ENCODE results near the gene AAK1. TPM values are rescaled to one million over a fixed set of nuclear protein-coding genes. Genes with fewer than 3 reads are reported as not detected.

AAK1 gene
- total RNA-seq, 1 donor from 2014 or later, result 20.8 TPM

DNA sequence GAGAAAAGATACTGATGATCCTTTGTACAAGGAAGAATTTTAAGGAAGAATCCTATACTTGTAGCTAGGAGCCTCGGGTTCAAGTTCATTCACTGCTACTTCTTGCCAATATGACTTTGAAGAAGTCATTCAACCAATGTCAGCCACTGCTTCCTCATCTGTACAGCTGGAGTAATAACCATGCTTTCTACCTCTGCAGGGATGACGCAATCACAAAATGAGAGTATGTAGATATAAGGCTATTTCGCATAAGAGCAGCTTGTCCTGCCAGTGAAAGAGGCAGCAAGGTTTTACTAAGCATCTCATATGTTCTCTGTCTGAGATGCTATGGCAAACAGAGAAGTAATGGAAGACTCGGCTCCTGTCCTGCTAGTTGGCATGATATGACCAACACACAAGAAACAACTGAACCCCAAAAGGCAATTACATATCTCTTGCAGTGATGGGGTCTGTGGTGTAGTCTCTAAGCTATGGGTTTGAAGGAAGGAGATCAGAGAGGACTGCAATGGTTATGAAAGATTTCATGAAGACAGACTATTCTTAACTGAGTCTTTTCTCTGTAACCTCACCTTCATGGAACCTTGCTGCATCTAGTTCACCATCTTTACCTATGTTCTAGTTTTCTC, 9.2 kb downstream of the AAK1 start:
- Histone ChIP-seq H3K9me3 (ENCODE audit: low read depth) (no peaks in the 10 kb centered on the region), H3K4me1 (peaks cover 24% of the 10 kb centered on the region), H3K27me3 (no peaks in the 10 kb centered on the region), H3K27ac (no peak overlapping the region), H3K4me3 (no peak overlapping the region), H3K9ac (no peak overlapping the region), H3F3A (ENCODE audit: low read depth) (peaks cover 9% of the 10 kb centered on the region), H2AFZ (replicated peaks) (no peak overlapping the region), H4K20me1 (ENCODE audit: low read depth) (peaks cover 6% of the 10 kb centered on the region), H3K79me2 (ENCODE audit: low read depth) (peaks cover 47% of the 10 kb centered on the region), H3K36me3 (no peaks in the 10 kb centered on the region), H3K4me2 (no peak overlapping the region)
- TF ChIP-seq EZH2phosphoT487 (IDR thresholded peaks at IDR 0.05) (no peak), EZH2 (IDR thresholded peaks at IDR 0.05) (no peak)
- TF ChIP-seq, protein P1, sequence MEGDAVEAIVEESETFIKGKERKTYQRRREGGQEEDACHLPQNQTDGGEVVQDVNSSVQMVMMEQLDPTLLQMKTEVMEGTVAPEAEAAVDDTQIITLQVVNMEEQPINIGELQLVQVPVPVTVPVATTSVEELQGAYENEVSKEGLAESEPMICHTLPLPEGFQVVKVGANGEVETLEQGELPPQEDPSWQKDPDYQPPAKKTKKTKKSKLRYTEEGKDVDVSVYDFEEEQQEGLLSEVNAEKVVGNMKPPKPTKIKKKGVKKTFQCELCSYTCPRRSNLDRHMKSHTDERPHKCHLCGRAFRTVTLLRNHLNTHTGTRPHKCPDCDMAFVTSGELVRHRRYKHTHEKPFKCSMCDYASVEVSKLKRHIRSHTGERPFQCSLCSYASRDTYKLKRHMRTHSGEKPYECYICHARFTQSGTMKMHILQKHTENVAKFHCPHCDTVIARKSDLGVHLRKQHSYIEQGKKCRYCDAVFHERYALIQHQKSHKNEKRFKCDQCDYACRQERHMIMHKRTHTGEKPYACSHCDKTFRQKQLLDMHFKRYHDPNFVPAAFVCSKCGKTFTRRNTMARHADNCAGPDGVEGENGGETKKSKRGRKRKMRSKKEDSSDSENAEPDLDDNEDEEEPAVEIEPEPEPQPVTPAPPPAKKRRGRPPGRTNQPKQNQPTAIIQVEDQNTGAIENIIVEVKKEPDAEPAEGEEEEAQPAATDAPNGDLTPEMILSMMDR (IDR thresholded peaks at IDR 0.05), result no peak
- Mint-ChIP-seq H3K36me3 (peaks cover 6% of the 10 kb centered on the region), H3K27me3 (ENCODE audit: insufficient read depth, low read depth) (no peaks in the 10 kb centered on the region), H3K9me3 (no peaks in the 10 kb centered on the region), H3K27ac (no peak overlapping the region), H3K4me3 (no peak overlapping the region), H3K4me1 (peaks cover 3% of the 10 kb centered on the region)
- DNase-seq (ENCODE audit: low spot score), result no peak

DNA sequence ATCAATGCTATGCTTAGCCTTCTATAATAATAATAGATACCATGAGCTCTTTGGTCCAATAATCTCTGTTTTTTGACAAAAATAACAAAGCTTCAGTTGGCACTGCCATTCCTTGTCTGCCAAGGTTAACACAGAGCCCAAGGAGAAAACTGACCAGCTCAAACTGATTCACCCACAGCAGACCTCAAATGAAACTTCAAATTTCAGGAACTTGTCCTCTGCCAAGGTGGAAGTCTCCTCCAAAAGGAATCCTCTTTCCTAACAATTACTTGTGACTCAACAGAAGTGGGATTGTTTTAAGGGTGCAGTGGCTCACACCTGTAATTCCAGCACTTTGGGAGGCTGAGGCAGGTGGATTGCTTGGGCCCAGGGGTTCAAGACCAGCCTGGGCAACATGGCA, 12.1 kb downstream of the AAK1 start:
- Histone ChIP-seq H2AFZ (replicated peaks) (no peak overlapping the region), H3K79me2 (ENCODE audit: low read depth) (peaks cover 29% of the 10 kb centered on the region), H4K20me1 (ENCODE audit: low read depth) (no peaks in the 10 kb centered on the region), H3K9me3 (ENCODE audit: low read depth) (no peaks in the 10 kb centered on the region), H3K27me3 (no peaks in the 10 kb centered on the region), H3K36me3 (no peaks in the 10 kb centered on the region), H3K9ac (no peak overlapping the region), H3K4me3 (no peak overlapping the region), H3K27ac (no peak overlapping the region), H3F3A (ENCODE audit: low read depth) (no peaks in the 10 kb centered on the region), H3K4me2 (no peak overlapping the region), H3K4me1 (peaks cover 9% of the 10 kb centered on the region)
- no peak for DNase-seq (ENCODE audit: low spot score)
- TF ChIP-seq, protein P1 (IDR thresholded peaks at IDR 0.05), result no peak
- no peak for TF ChIP-seq EZH2phosphoT487 (IDR thresholded peaks at IDR 0.05)
- TF ChIP-seq EZH2 (IDR thresholded peaks at IDR 0.05), result no peak
- no peaks in the 10 kb centered on the region for H3K27me3 Mint-ChIP-seq (ENCODE audit: insufficient read depth, low read depth)
- H3K4me1 Mint-ChIP-seq, result no peaks in the 10 kb centered on the region
- no peak overlapping the region for H3K27ac Mint-ChIP-seq
- no peak overlapping the region for H3K4me3 Mint-ChIP-seq
- H3K36me3 Mint-ChIP-seq, result peaks cover 2% of the 10 kb centered on the region
- H3K9me3 Mint-ChIP-seq, result no peaks in the 10 kb centered on the region

DNA sequence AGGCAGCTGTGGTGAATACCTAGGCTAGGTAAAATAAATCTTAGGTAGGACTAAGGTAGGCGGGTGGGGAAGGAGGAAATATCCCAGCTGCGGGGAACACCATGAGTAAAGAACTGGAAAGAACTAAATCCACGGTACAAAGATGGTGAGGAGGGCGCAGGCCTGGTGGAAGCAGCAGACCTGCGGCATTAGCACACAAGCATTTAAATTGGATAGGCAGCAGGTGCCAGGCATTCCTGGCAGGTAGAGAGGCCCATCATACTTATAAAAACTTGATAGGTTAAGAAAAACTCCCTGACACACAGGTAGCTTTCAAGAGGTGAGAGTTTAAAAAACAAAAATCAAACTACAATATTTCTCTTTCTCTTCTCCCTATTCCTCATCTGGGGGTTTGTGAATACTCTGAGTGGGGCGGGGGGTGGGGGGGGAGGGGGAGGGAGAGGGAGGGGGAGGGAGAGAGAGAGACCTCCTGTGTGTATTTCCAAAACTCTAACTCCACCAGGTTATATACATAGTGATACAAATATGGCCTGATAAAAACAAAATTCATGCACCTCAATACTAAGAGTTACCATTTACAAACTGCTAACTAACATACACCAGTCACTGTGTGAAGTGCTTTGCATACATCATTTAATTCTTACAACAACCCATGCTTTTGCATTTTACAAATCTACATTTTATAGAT, 13.5 kb downstream of the AAK1 start:
- Histone ChIP-seq H2AFZ (replicated peaks) (no peak overlapping the region), H3K9ac (no peak overlapping the region), H3K27ac (no peak overlapping the region), H3K4me2 (no peak overlapping the region), H4K20me1 (ENCODE audit: low read depth) (no peaks in the 10 kb centered on the region), H3K79me2 (ENCODE audit: low read depth) (peaks cover 29% of the 10 kb centered on the region), H3K9me3 (ENCODE audit: low read depth) (no peaks in the 10 kb centered on the region), H3K36me3 (no peaks in the 10 kb centered on the region), H3F3A (ENCODE audit: low read depth) (no peaks in the 10 kb centered on the region), H3K4me1 (peaks cover 9% of the 10 kb centered on the region), H3K4me3 (no peak overlapping the region), H3K27me3 (no peaks in the 10 kb centered on the region)
- TF ChIP-seq EZH2phosphoT487 (IDR thresholded peaks at IDR 0.05) (no peak), EZH2 (IDR thresholded peaks at IDR 0.05) (no peak)
- TF ChIP-seq, protein P1 (IDR thresholded peaks at IDR 0.05), result no peak
- Mint-ChIP-seq H3K4me1 (no peaks in the 10 kb centered on the region), H3K4me3 (no peak overlapping the region), H3K9me3 (no peaks in the 10 kb centered on the region), H3K36me3 (no peaks in the 10 kb centered on the region), H3K27me3 (ENCODE audit: insufficient read depth, low read depth) (no peaks in the 10 kb centered on the region), H3K27ac (no peak overlapping the region)
- DNase-seq (ENCODE audit: low spot score), result no peak

Measured in neural progenitor cell (in vitro differentiated cells).